Activated CD8-positive, alpha-beta memory T cell treated with anti-CD3 and anti-CD28 coated beads for 1 hour (primary cell): ENCODE measurements around the gene LBHD2.

Source experiments
- DNase-seq, 2 donors: peaks; one replicate each; pipeline ENCODE4 v3.0.0-alpha.2; 2020; ENCODE audit warnings: low read depth in 1 of 2; ENCODE audit errors: extremely low read depth in 1 of 2

The LBHD2 gene

DNA sequence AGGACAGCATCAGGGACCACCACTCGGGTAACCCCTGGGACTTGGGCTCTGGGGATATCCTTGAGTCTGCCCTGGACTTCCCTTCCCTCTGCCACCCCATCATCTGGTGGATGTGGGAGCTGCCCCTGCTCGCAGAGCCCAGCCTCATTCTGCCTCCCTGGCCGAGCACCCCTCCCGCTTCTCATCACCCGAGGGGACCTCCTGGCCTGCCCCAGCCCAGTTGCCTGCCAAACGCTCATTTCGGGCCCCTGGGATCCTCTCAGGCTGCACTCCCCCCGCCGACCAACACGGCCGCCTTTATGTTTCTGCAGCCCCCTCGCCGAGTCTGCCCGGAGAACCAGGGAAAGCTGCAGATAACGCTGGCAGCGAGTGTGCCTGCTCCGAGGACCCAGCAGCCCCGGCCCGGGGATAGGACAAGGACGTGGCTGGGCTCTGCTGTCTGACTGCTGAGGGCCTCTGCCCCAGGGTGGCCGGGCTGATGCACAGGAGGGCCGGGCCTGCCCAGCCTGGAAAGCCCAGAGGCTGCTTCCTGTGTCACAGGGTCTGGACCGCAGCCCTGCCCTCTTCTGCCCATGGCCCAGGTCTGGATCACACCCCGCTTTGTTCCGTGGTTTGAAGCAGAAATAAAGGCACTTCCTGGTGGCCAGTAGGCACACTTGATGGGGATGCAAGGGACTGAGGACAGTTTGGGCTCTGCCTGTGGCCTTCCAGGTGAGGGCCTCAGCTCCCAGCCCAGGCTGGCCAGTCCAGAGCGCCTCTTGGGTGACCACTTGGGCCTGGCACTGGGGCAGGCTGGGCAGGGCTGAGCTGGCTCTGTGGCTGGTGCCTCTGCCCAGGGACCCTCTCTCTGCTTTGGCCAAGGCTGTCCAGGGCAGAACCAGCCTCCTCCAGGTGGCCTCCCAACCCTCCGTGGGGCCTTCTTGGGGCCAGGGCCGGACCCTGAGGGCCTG is 5.7 kb downstream of the LBHD2 start:
- no peak for DNase-seq

DNA sequence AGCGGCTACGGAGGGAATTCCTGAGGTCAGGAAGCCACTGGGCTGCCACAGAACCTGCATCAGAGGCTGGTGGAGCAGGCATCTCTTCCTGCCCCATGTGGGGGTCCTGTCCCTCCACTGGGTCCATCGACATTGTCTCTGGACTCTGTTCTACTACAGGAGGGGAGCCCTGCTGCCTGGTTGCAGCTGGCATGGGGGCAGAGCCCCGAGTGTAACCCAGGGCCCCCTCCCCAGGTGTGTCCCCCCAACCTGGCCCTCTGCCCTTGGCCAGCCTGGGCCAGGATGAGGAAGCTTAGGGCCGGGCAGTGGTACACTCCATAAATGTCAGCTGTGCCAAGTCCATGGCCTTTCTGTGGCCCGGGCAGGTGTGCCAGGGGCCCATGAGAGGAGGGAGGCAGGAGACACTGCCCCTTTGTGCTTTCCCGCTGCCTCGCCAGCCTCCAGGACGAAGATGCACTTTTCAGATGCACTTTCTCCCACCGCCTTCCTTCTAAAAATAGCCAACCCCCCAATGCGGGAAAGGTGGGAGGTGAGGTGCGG is 6.5 kb downstream of the LBHD2 start:
- DNase-seq, result no peak

- peak; percentile 26 to 74 for DNase-seq
These were observed 7.3 kb downstream of the LBHD2 start for GRCh38 chr14:103091041-103091882.

- DNase-seq, result no peak
These were observed 7.8 kb downstream of the LBHD2 start for GRCh38 chr14:103091883-103092222.

- no peak for DNase-seq
These were observed 9.9 kb downstream of the LBHD2 start for GRCh38 chr14:103093856-103094405.

DNA sequence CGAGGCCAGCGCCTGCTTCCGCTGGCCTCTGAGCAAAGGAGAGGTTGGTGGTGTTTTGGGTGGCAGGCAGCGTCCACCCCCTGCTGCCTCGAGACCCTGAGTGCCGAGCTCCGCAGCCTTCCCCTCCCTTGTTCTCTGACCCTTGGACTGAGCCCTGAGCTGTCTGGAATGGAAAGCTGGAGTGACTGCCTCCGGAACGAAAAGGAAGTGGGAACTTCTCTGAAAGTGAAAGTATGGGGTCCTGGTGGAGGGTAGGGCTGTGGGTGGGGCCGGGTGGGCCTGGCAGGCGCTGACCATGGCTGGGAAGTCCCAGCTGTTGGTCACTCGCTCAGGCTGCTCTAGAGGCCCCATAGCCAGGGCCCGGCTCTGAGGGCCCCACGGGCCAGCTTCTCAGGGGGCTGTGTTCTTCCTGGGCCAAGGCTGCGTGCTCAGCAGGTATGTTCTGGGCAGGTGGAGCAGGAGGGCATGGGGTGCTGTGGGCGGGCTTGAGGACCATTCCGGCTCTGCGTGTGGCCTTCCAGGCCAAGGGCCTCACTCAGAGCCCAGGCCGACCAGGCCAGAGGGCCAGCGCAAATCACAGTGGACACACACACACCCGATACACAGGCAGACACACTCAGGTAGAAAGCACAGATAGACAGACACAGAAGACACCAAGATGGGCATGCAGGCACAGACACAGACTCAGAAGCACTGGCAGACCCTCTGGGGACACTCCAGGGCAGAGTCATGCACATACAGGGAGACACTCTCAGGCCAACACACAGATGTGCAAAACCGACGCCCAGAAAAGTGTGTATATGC is 10.6 kb downstream of the LBHD2 start, which contains the start of gene EXOC3L4:
Gene EXOC3L4, plus strand, starts transcription at position 320 of the 804 bp plus-strand sequence. CDS start 5,495 bp downstream, outside the sequence.
- DNase-seq, result no peak

- no peak for DNase-seq
These were observed 11.3 kb downstream of the LBHD2 start for GRCh38 chr14:103095210-103095778.

GRCh38 chr14:103096387-103096786 is 12.4 kb downstream of the LBHD2 start:
- no peak for DNase-seq

- DNase-seq, result no peak
These were observed 13.4 kb downstream of the LBHD2 start for GRCh38 chr14:103097244-103097993.

- DNase-seq, result no peak
These were observed 14.3 kb downstream of the LBHD2 start for GRCh38 chr14:103097994-103098957.

- DNase-seq, result no peak
These were observed 15.2 kb downstream of the LBHD2 start for GRCh38 chr14:103099081-103099732.

- no peak for DNase-seq
These were observed 15.8 kb downstream of the LBHD2 start for GRCh38 chr14:103099733-103100280.

- no peak for DNase-seq
These were observed 16.5 kb downstream of the LBHD2 start for GRCh38 chr14:103100281-103101121.

DNA sequence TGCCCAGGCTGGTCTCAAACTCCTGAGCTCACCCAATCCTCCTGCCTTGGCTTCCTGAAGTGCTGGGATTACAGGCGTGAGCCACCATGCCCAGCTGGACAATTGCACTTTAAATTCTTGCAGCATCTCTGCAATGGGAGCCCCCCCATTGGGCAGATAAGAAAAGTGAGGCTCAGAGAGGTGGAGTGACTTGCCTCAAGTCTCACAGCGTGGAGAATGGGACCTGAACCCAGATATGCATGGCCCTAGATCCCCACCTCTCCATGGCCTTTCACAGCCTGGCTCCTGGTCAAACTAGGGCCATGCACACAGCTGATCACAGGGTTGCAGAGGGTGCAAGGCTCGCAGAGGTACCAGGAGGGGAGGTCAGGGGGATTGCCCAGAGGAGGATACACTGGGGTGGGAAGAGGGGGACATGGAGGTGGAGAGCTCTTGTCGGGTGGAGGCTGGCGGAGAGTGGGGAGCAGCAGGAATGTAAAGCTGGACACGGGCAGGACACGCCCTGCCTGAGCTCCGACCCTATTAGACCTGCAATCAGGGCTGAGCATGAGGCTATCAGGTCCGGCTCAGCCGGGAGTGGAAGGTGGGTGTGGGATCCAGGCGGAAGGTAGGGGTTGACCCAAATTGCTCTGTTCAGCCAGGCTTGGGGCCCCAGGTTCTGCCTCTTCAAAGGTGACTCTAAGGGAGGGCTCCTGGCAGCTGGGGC is 17.4 kb downstream of the LBHD2 start:
- DNase-seq, result no peak

DNA sequence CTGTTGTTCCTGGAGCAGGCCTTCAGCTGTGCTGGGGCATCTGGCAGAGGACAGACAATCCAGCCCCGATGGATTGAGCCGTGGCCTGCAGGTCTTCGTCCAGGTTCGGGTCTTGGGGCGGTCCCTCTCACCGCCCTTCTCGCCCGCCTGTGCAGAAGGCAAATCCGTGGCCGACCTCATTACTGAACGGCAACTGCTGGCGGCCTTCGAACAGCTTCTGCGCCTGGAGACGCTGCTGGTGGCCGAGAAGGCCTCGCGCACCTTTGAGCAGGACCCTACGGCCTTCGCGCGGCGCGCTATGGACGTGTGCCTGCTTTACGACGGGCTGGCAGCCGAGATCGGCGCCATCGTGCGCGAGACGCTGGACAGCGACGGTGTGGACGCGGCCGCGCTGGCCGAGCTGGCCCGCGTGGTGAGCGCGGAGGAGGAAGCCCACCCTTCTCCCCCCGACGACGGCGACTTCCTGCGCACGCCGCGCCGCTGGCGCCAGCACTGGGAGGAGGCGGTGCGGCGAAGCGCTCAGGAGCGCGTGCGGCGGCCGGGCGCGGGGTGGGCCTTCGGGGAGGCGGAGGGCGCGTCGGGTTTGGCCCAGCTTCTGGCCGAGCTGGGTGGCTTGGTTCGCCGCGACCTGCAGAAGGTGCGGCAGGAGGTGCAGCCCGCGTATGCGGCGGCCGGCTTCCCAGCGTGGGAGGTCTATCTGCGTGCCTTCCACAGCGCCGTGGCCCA is 18.1 kb downstream of the LBHD2 start:
- DNase-seq, result no peak
